LHCN-M2 (cell line): ENCODE data around the gene TMEM87B. TPM values are rescaled to one million over a fixed set of nuclear protein-coding genes. Genes with fewer than 3 reads are reported as not detected.
A peak's percentile ranks its signal among the peaks of the same experiment; 100 is the strongest.
"Not testable (repeated sequence)": the region's sequence is repeated elsewhere in the genome, so short reads cannot be mapped to it uniquely, and the experiment has no call there.

Experiments used
- DNase-seq: peaks from one replicate; pipeline ENCODE4 v3.0.0-alpha.2; 2012; ENCODE audit warnings: low read depth
- total RNA-seq: library from RNA; depleted of rRNA; stranded (reverse); fragments of >200 nt; gene quantifications from 2 replicates; pipeline ENCODE4 v1.2.3, GENCODE V29; 2014

Gene TMEM87B
- total RNA-seq, 1 experiment from 2014 or later, result 27.4 TPM

DNA sequence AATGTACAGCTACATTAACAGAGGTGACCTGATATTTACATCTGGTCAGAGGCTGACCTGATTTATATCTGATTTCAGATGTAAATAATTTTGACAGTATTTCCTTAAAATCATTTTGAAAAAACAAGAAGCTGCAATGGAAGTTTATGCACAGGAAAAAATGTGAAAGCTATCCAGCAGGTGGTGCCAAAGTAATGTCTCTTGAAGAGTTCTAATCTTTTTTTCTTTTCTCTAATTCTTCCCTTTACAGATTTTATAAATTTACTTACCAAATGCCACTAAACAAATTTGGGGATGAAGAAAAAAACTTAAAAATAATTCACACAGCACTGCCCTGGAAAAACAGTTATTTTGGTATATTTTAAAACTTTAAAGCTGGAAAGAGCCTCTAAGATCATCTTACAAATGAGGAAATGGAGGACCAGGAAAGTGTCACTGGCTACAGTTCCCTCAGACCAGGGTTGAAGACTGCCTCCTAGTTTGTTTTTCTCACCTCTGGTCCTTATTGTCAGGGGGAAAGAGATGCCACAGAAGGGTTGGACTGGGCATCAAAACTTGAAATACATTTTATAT, 66.7 kb downstream of the TMEM87B start:
- peak; percentile 52 for DNase-seq

- no peak for DNase-seq
Observed at GRCh38 chr2:112129060-112129459, 74.0 kb downstream of the TMEM87B start.

DNA sequence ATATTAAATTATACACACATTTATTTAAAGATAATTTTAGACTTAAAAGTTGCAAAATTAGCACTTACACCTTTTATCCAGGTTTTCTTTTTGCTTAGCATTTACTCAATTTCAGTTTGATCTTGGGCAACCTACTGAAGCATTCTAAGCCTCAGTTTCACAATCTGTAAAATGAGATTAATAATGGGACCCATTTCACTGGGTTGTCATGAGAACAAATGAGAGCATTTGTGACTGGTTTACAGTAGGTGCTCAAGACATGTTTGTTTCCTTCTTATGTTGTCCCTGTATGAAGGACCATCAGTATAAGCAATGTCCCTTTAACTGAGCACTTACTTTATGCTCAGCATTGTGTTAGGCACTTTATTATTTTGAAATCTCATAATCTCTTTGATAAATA, 78.3 kb downstream of the TMEM87B start:
- DNase-seq, result no peak

DNA sequence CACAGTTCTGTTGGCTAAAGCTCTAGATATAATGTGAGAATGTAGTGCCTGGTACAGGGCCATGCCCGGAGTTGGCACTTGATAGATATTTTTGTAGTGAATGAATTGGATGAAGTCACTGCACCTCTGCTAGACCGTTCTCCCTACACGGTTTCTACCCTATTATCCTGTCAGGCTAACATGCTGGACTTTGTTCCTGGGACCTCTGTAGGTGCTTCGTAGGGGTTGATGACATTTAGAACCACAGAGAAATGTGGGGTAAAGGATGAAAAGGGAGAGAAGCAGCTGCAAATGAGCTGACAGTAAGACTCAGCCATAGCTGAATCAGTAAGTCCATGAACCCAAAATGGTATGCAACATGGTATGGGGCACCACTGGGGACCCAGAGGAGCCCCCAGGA, 79.1 kb downstream of the TMEM87B start:
- DNase-seq, result no peak

- no peak for DNase-seq
Observed at GRCh38 chr2:112136096-112136495, 81.0 kb downstream of the TMEM87B start.

DNA sequence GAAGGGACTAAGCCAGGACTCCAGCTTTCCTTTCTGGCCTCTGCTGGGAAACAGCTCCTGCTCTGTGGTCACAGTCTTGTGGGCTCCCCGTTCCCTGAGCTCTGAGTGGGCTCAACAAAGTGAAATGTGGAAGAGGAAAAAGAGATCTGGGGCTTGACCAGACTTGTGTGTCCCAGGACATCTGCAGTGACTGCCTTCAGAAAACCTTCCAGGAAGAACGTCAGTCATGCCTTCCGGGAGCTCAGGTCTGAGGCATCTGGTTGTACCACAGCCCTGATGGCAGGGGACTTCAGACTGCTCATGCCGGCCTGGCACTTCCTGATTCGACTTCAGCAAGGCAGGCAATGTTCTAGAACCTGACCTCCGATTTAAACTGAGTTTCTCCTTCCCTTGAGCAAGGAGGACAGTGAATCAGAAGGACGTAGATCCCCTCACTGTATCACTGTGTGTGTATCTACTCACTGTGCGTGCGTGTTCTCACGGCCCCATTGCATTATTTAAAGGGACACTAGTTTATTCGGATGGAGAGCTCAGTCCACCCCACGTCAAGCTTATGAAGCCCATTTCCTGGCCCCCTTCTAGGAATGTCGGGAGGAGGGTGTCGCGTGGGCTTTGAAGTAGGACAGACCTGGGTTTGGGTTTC, 82.6 kb downstream of the TMEM87B start:
- DNase-seq, result no peak

GRCh38 chr2:112138159-112139032, 83.3 kb downstream of the TMEM87B start, which contains the start of gene FBLN7:
Gene FBLN7 (plus strand): TSS chr2:112138385. CDS start chr2:112138656, 271 bp downstream.
- DNase-seq, result no peak

GRCh38 chr2:112139033-112139614, 84.1 kb downstream of the TMEM87B start:
- DNase-seq, result not testable (repeated sequence)

DNA sequence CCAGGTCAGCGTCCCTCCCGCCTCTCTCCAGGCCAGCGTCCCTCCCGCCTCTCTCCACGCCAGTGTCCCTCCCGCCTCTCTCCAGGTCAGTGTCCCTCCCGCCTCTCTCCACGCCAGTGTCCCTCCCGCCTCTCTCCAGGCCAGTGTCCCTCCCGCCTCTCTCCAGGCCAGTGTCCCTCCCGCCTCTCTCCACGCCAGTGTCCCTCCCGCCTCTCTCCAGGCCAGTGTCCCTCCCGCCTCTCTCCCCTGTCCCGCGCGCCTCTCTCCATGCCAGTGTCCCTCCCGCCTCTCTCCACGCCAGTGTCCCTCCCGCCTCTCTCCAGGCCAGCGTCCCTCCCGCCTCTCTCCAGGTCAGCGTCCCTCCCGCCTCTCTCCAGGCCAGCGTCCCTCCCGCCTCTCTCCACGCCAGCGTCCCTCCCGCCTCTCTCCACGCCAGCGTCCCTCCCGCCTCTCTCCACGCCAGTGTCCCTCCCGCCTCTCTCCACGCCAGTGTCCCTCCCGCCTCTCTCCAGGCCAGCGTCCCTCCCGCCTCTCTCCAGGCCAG, 84.7 kb downstream of the TMEM87B start:
- not testable (repeated sequence) for DNase-seq

GRCh38 chr2:112140205-112140802, 85.2 kb downstream of the TMEM87B start:
- no peak for DNase-seq

- no peak for DNase-seq
Observed at GRCh38 chr2:112140899-112141625, 86.0 kb downstream of the TMEM87B start.

GRCh38 chr2:112141626-112142007, 86.5 kb downstream of the TMEM87B start:
- no peak for DNase-seq

DNA sequence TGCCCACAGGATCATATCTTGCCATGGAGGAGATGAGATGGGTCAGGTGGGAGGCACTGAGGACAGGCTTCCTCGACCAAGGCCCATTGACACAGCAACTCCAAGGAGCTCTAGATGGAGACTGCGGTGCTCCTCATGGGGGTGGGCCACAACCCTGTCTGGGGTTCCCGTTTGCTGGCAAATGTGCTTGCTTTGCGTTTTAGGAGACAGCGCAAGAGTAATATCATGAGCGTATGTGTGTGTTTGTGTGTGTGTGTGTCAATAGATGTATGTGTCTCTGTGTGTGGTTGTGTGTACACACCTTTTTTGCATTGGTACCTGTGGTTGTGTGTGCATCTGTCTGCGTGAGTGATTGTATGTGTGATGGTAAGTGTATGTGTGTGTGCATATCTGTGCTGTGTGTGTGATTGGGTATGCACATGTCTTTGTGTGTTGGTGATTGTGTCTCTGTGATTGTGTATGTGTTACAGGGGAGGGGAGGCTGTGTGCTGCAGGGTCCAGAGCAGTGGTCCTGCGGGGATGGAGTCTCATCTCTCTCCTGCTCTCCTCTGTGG, 87.5 kb downstream of the TMEM87B start:
- DNase-seq, result no peak

DNA sequence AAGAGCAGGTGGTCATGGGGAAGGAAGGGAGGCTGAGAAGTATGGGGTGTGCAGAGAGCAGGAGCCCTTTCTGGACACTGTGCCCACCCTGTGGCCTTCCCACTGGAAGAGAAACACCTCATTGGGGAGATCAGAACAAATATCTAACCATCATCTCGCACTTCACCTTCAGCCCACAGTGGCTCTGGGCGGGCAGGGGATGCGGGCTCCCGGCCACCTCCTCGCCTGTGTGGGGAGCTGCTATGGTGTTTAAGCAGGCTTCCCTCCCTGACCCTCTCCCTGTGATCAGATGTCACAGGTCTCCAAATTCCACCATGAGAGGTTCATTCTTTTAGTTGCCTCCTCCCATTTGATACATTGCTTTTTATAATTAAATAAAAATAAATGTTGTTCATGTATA, 88.1 kb downstream of the TMEM87B start:
- DNase-seq, result no peak

DNA sequence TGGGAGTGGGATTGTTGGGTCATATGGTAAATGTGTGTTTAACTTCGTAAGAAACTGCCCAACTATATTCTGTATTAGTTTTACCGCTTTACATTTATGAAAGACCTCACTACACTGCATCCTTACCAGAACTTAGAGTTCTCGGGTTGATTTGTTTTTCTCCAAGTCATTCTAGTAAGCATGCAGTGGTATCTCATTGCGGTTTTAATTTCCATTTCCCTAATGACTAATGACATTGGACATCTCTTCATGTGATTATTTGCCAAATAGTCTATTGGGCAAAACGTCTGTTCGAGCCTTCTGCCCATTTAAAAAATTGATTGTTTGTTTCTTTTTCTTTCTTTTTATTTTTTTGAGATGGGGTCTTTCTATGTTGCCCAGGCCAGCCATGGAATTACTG, 89.9 kb downstream of the TMEM87B start:
- DNase-seq, result peak; percentile 55

GRCh38 chr2:112147382-112148168, 92.5 kb downstream of the TMEM87B start:
- DNase-seq, result no peak

DNA sequence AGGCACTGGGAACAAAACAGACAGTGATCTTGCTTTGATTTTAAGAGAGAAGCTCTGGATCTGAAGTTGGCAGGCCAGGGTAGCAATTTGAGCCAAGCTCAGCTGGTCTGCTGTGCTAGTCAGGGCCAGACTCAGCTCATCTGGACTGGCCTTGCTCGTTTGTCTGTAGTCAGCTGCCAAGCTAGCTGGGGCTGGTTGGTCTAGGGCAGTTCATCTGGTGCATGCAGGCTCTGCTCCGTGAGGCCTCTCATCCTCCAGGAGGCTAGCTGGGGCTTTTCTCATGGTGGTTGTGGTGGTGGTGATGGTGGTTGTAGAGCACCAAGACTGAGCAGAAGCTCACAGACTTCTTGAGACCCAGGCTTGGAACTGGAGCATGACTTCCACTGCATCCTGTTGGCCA, 93.4 kb downstream of the TMEM87B start:
- DNase-seq, result no peak

DNA sequence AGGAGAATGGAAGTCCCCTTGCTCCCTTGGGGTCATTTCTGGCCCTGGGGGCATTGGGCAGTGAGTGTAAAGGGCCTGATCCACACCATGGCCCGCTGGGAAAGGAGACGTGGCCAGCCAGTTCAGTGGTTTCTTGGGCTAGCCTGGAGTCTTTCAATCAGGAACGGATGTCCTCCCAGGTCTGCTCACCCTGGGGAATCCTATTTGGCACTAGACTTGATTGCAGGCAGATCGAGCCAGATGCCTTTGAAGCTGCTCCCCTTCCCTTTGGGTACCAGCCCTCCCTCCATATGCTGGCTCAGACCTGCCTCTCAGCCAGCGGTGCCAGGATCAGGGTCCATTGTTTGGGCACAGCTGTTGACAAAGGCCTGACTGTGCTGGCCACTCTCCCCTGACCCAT, 94.1 kb downstream of the TMEM87B start:
- DNase-seq, result no peak

- peak; percentile 62 for DNase-seq
Observed at GRCh38 chr2:112149866-112150435, 94.9 kb downstream of the TMEM87B start.
